ENCODE measurements around the gene SLK.

The SLK gene

GRCh38 chr10:103922659-103923058, 44.3 kb upstream of the SLK start:
- no peak overlapping the region for H3K4me3 ChIP-seq (ENCODE audit: low read length)
- DNase-seq (ENCODE audit: low read depth): no peak
- no peak for TF ChIP-seq CTCF (conservative IDR thresholded peaks at IDR 0.05; ENCODE audit: low read length)

DNA sequence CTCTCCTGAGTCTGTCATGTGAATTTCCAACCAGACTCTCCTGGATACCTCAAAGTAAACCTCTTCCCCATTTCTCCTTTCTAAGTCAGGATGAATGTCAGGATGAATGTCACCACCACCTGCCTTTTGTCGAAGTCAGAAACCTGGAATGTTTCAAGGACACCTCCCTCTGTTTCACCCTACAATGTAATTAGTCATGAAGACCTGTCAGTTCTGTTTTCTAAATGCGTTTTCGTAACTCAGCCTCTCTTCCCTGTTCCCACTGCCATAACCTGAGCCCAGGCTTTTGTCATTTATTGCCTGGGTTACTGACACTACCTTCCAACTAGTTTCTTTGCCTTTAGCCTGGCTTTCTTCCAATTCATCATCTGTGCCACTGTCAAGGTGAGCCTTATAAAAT, 43.4 kb upstream of the SLK start:
- no peak for DNase-seq (ENCODE audit: low read depth)
- TF ChIP-seq CTCF (conservative IDR thresholded peaks at IDR 0.05; ENCODE audit: low read length): no peak
- H3K4me3 ChIP-seq (ENCODE audit: low read length): no peak overlapping the region

GRCh38 chr10:103925591-103925990, 41.3 kb upstream of the SLK start:
- no peak for DNase-seq (ENCODE audit: low read depth)
- TF ChIP-seq CTCF (conservative IDR thresholded peaks at IDR 0.05; ENCODE audit: low read length): no peak
- no peak overlapping the region for H3K4me3 ChIP-seq (ENCODE audit: low read length)

GRCh38 chr10:103926722-103927319, 40.1 kb upstream of the SLK start:
- DNase-seq (ENCODE audit: low read depth): no peak
- no peak for TF ChIP-seq CTCF (conservative IDR thresholded peaks at IDR 0.05; ENCODE audit: low read length)
- no peak overlapping the region for H3K4me3 ChIP-seq (ENCODE audit: low read length)

DNA sequence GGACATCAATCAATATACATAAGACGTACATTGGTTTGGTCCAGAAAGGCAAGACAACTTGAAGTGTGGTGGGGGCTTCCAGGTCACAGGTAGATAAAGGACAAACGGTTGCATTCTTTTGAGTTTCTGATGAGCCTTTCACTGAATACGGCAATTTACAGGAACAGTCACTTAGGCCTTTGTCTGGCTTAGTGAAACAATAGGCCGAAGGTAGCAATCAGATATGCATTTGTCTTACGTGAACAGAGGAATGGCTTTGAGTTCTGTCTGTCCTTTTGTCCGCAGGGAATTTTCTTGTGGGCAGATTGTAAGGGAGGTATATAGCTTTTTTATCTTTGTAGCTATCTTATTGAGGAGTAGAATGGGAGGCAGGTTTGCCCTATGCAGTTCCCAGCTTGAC, 38.2 kb upstream of the SLK start:
- no peak for TF ChIP-seq CTCF (conservative IDR thresholded peaks at IDR 0.05; ENCODE audit: low read length)
- H3K4me3 ChIP-seq (ENCODE audit: low read length): no peak overlapping the region
- no peak for DNase-seq (ENCODE audit: low read depth)

GRCh38 chr10:103929381-103929921, 37.5 kb upstream of the SLK start:
- peak; percentile 3 for DNase-seq (ENCODE audit: low read depth)
- TF ChIP-seq CTCF (conservative IDR thresholded peaks at IDR 0.05; ENCODE audit: low read length): no peak
- no peak overlapping the region for H3K4me3 ChIP-seq (ENCODE audit: low read length)

- no peak for TF ChIP-seq CTCF (conservative IDR thresholded peaks at IDR 0.05; ENCODE audit: low read length)
- no peak for DNase-seq (ENCODE audit: low read depth)
- no peak overlapping the region for H3K4me3 ChIP-seq (ENCODE audit: low read length)
Measured at GRCh38 chr10:103930449-103930848, 36.5 kb upstream of the SLK start.

All from AG10803 (cell line).